ENCODE measurements around the gene NUP107. TPM values are rescaled to one million over a fixed set of nuclear protein-coding genes. Genes with fewer than 3 reads are reported as not detected.

NUP107 gene
- total RNA-seq, 2 experiments from 2014 or later, result 37.2 to 38.7 TPM

DNA sequence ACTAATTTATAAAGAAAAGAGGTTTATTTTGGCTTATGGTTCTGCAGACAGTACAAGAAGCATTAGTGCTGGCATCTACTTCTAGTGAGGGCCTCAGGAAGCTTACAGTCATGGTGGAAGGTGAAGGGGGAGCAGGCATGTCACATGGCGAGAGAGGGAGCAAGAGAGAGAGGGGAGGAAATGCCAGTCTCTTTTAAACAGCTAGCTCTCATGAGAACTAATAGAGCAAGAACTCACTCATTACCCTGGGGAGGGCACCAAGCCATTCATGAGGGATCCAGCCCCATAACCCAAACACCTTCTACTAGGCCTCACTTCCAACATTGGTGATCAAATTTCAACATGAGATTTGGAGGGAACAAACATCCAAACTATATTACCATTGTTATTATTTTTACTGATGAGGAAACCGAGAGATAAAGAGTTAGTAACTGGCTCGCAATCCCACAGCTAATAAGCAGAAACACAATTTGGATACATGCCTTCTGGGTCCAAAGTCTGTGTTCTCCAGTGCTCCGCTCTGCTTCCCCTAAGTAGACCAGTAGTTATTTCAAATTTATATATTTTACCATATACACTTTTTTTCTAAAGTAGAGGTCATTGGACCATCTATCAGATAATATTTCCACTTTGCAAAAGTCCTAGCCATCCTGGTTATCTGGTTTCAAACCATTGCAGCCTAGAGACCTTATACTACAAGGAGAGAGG is 68.9 kb downstream of the NUP107 start:
- Mint-ChIP-seq H3K9me3 (no peaks in the 10 kb centered on the region), H3K27ac (no peak overlapping the region), H3K4me1 (ENCODE audit: low read depth) (no peaks in the 10 kb centered on the region), H3K36me3 (ENCODE audit: low read depth) (peaks cover 78% of the 10 kb centered on the region), H3K27me3 (no peaks in the 10 kb centered on the region), H3K4me3 (no peak overlapping the region)
- H3K27ac ChIP-seq (ENCODE audit: low read depth in 1 of 2, low read length in 2 of 2), result no peak overlapping the region
- intact Hi-C loops (cut with DNase I, micrococcal nuclease), result no loop called here
- no peak overlapping the region for H3K4me3 ChIP-seq (ENCODE audit: low read length)
- TF ChIP-seq, protein P1, sequence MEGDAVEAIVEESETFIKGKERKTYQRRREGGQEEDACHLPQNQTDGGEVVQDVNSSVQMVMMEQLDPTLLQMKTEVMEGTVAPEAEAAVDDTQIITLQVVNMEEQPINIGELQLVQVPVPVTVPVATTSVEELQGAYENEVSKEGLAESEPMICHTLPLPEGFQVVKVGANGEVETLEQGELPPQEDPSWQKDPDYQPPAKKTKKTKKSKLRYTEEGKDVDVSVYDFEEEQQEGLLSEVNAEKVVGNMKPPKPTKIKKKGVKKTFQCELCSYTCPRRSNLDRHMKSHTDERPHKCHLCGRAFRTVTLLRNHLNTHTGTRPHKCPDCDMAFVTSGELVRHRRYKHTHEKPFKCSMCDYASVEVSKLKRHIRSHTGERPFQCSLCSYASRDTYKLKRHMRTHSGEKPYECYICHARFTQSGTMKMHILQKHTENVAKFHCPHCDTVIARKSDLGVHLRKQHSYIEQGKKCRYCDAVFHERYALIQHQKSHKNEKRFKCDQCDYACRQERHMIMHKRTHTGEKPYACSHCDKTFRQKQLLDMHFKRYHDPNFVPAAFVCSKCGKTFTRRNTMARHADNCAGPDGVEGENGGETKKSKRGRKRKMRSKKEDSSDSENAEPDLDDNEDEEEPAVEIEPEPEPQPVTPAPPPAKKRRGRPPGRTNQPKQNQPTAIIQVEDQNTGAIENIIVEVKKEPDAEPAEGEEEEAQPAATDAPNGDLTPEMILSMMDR (IDR thresholded peaks at IDR 0.05), result no peak
- DNase-seq (no peak), ATAC-seq (ENCODE audit: poor library complexity) (no peak)
- peaks cover 35% of the 10 kb centered on the region for H3K36me3 ChIP-seq (ENCODE audit: insufficient read depth, low read length)
- no peaks in the 10 kb centered on the region for H3K27me3 ChIP-seq (ENCODE audit: control insufficient read depth in 1 of 2, insufficient read depth in 2 of 2, low read length in 2 of 2)
- POLR2A ChIA-PET, result no interaction called here
- H3K4me1 ChIP-seq (ENCODE audit: insufficient read depth, low read length), result no peaks in the 10 kb centered on the region
- CTCF ChIA-PET, result interaction anchor here (0.7 kb wide), 1 partner anchor 454 kb away, joined by 4 read pairs; no protein-coding TSS in a partner anchor
- no peaks in the 10 kb centered on the region for H3K9me3 ChIP-seq (ENCODE audit: control insufficient read depth in 1 of 2, insufficient read depth in 1 of 2, low read length in 2 of 2)

DNA sequence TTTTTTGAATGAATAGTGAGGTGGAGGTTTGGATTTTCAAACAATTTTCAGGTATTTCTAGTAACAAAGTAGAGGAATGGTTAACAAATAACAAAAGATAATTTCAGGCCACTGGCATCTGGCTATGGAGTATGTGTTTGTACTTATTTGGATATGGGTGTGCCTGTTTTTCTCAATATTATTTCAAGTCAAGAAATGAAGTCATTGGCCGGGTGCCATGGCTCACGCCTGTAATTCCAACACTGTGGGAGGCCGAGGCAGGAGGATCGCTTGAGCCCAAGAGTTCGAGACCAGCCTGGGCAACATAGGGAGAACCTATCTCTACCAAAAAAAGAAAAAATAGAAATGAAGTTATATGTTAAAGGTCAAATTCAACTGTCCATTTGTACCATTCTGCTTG is 73.1 kb downstream of the NUP107 start:
- CTCF ChIA-PET, result no interaction called here

DNA sequence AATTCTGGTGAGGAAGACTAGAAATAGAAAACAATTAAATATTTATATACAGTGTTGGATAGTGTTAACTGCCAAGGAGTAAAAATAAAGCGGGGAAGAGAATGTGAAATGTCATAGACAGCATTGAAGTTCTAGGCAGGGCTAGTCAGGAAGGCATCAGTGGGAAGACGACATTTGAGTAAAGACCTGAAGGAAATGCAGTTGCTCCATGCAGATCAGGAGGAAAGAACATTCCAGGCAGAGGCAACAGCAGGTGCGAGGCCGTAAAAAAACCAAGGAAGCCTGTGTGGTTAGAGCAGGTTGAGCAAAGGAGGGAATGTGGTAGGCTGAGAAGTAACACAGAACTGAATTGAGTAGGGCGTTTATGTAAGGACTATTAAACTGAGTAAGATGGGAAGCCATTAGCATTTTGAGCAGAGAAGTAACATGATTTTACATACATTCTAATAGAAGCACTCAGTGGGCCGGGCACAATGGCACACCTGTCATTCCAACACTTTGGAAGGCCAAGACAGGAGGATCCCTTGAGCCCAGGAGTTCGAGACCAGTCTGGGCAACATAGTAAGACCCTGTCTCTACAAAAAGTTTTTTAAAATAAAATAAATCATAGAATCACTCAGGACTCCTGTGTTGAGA is 74.1 kb downstream of the NUP107 start:
- TF ChIP-seq, protein P1 (IDR thresholded peaks at IDR 0.05), result no peak
- Histone ChIP-seq H3K4me1 (ENCODE audit: insufficient read depth, low read length) (no peaks in the 10 kb centered on the region), H3K4me3 (ENCODE audit: low read length) (no peak overlapping the region), H3K27me3 (ENCODE audit: control insufficient read depth in 1 of 2, insufficient read depth in 2 of 2, low read length in 2 of 2) (no peaks in the 10 kb centered on the region), H3K9me3 (ENCODE audit: control insufficient read depth in 1 of 2, insufficient read depth in 1 of 2, low read length in 2 of 2) (no peaks in the 10 kb centered on the region), H3K36me3 (ENCODE audit: insufficient read depth, low read length) (peaks cover 26% of the 10 kb centered on the region), H3K27ac (ENCODE audit: low read depth in 1 of 2, low read length in 2 of 2) (no peak overlapping the region)
- no peaks in the 10 kb centered on the region for H3K27me3 Mint-ChIP-seq
- ChIA-PET CTCF (no interaction called here), POLR2A (no interaction called here)
- intact Hi-C loops (cut with DNase I, micrococcal nuclease), result no loop called here
- DNase-seq, result no peak
- no peaks in the 10 kb centered on the region for H3K4me1 Mint-ChIP-seq (ENCODE audit: low read depth)
- ATAC-seq (ENCODE audit: poor library complexity), result no peak
- H3K9me3 Mint-ChIP-seq, result no peaks in the 10 kb centered on the region
- H3K27ac Mint-ChIP-seq, result no peak overlapping the region
- no peak overlapping the region for H3K4me3 Mint-ChIP-seq
- peaks cover 73% of the 10 kb centered on the region for H3K36me3 Mint-ChIP-seq (ENCODE audit: low read depth)

More for the DNA sequence above, 73.1 kb downstream of the NUP107 start:
- Histone ChIP-seq H3K36me3 (ENCODE audit: insufficient read depth, low read length) (peaks cover 34% of the 10 kb centered on the region), H3K27me3 (ENCODE audit: control insufficient read depth in 1 of 2, insufficient read depth in 2 of 2, low read length in 2 of 2) (no peaks in the 10 kb centered on the region), H3K9me3 (ENCODE audit: control insufficient read depth in 1 of 2, insufficient read depth in 1 of 2, low read length in 2 of 2) (no peaks in the 10 kb centered on the region), H3K27ac (ENCODE audit: low read depth in 1 of 2, low read length in 2 of 2) (no peak overlapping the region), H3K4me3 (ENCODE audit: low read length) (no peak overlapping the region), H3K4me1 (ENCODE audit: insufficient read depth, low read length) (no peaks in the 10 kb centered on the region)
- no peak overlapping the region for H3K27ac Mint-ChIP-seq
- H3K4me3 Mint-ChIP-seq, result no peak overlapping the region
- peaks cover 83% of the 10 kb centered on the region for H3K36me3 Mint-ChIP-seq (ENCODE audit: low read depth)
- no peaks in the 10 kb centered on the region for H3K4me1 Mint-ChIP-seq (ENCODE audit: low read depth)
- DNase-seq (no peak), ATAC-seq (ENCODE audit: poor library complexity) (no peak)
- no peaks in the 10 kb centered on the region for H3K9me3 Mint-ChIP-seq
- intact Hi-C loops (cut with DNase I, micrococcal nuclease), result no loop called here
- POLR2A ChIA-PET, result no interaction called here
- no peaks in the 10 kb centered on the region for H3K27me3 Mint-ChIP-seq
- TF ChIP-seq, protein P1 (IDR thresholded peaks at IDR 0.05), result no peak

All from CD4-positive, alpha-beta T cell (primary cell).